CD4-positive, alpha-beta T cell (primary cell): ENCODE measurements around the gene SRGAP2B. TPM values are rescaled to one million over a fixed set of nuclear protein-coding genes. Genes with fewer than 3 reads are reported as not detected.
"Not testable (repeated sequence)": the region's sequence is repeated elsewhere in the genome, so short reads cannot be mapped to it uniquely, and the experiment has no call there.

Experiments used
- ATAC-seq: fragments of 200-7000 bp; cut with Tn5 transposase; one replicate; pipeline ENCODE4 v1.10.0; 2022; ENCODE audit warnings: mild to moderate bottlenecking; ENCODE audit not compliant: poor library complexity
- CTCF ChIA-PET: fragments of 350-600 bp; sonication (Branson Sonifier 250); formaldehyde crosslinking; loops from one replicate; lab custom pipeline; 2021; ENCODE audit warnings: antibody characterized with exemption, inconsistent platforms; lab: Charles Lee
- POLR2A ChIA-PET: fragments of 350-600 bp; sonication (Branson Sonifier 250); formaldehyde crosslinking; loops from one replicate; lab custom pipeline; 2021; ENCODE audit warnings: antibody characterized with exemption, inconsistent platforms; lab: Charles Lee
- DNase-seq, 14 experiments: peaks; one replicate each; pipeline ENCODE4 v3.0.0-alpha.2; 2013 to 2020; ENCODE audit warnings: mixed read lengths in 2 of 14
- H3K27ac ChIP-seq, 2 donors: one replicate each; pipeline versions ENCODE4 v1.5.1 to v1.7.0; 2013; ENCODE audit warnings: low read length in 2 of 2, low read depth in 1 of 2, mild to moderate bottlenecking in 1 of 2
- H3K27me3 ChIP-seq, 2 experiments: 1 replicate in 1 of 2; 2 replicates in 1 of 2; pipeline versions ENCODE4 v1.6.1 to v1.7.0; 2013; ENCODE audit warnings: low read length in 2 of 2, control low read depth in 1 of 2, mild to moderate bottlenecking in 1 of 2, moderate library complexity in 1 of 2; ENCODE audit not compliant: insufficient read depth in 2 of 2, control insufficient read depth in 1 of 2
- H3K36me3 ChIP-seq: one replicate; pipeline ENCODE4 v1.6.1; 2013; ENCODE audit warnings: low read length, control low read depth; ENCODE audit not compliant: insufficient read depth
- H3K4me1 ChIP-seq: one replicate; pipeline ENCODE4 v1.6.1; 2013; ENCODE audit warnings: low read length, control low read depth; ENCODE audit not compliant: insufficient read depth
- H3K4me3 ChIP-seq: one replicate; pipeline ENCODE4 v1.5.1; 2013; ENCODE audit warnings: mild to moderate bottlenecking, low read length, moderate library complexity
- H3K9me3 ChIP-seq, 2 experiments: 1 replicate in 1 of 2; 2 replicates in 1 of 2; pipeline versions ENCODE4 v1.6.1 to v1.7.0; 2013; ENCODE audit warnings: low read length in 2 of 2, mild to moderate bottlenecking in 2 of 2, control low read depth in 1 of 2, moderate library complexity in 1 of 2; ENCODE audit not compliant: control insufficient read depth in 1 of 2, insufficient read depth in 1 of 2
- H3K27ac Mint-ChIP-seq: one replicate; pipeline ENCODE4 v1.8.0; 2020; ENCODE audit warnings: mixed read lengths
- H3K27me3 Mint-ChIP-seq: one replicate; pipeline ENCODE4 v1.8.0; 2021; ENCODE audit warnings: mixed read lengths
- H3K36me3 Mint-ChIP-seq: one replicate; pipeline ENCODE4 v1.8.0; 2021; ENCODE audit warnings: low read depth, mixed read lengths
- H3K4me1 Mint-ChIP-seq: one replicate; pipeline ENCODE4 v1.8.0; 2021; ENCODE audit warnings: low read depth, mixed read lengths
- H3K4me3 Mint-ChIP-seq: one replicate; pipeline ENCODE4 v1.8.0; 2020; ENCODE audit warnings: mild to moderate bottlenecking, mixed read lengths
- H3K9me3 Mint-ChIP-seq: one replicate; pipeline ENCODE4 v1.8.0; 2020; ENCODE audit warnings: mixed read lengths
- intact Hi-C, 2 experiments: fragments of 100-400 bp; cut with DNase I in 1 of 2; cut with micrococcal nuclease in 1 of 2; formaldehyde crosslinking; loops; one replicate each; pipeline versions ENCODE4 v1.15.1 to v1.9.0; 2023 to 2025; cut with DNase I, micrococcal nuclease
- total RNA-seq, 174 experiments: library from RNA in 2 of 174; stranded (reverse) in 2 of 174; gene quantifications; one replicate each; pipeline ENCODE4 v1.2.3 and lab custom pipeline; 2021 to 2026

SRGAP2B gene
- total RNA-seq, 2 experiments from 2014 or later = 11.4 to 11.6 TPM

- H3K36me3 Mint-ChIP-seq, H3K27ac Mint-ChIP-seq, H3K4me1 ChIP-seq, ATAC-seq, H3K4me1 Mint-ChIP-seq, H3K27ac ChIP-seq, POLR2A ChIA-PET, H3K9me3 ChIP-seq, H3K4me3 Mint-ChIP-seq, H3K27me3 ChIP-seq, H3K4me3 ChIP-seq, H3K27me3 Mint-ChIP-seq, H3K36me3 ChIP-seq, H3K9me3 Mint-ChIP-seq, CTCF ChIA-PET, intact Hi-C loops, DNase-seq: not testable (repeated sequence)
Measured at GRCh38 chr1:144946525-144947480, 148.3 kb downstream of the SRGAP2B start.

GRCh38 chr1:144941710-144942109 is 153.4 kb downstream of the SRGAP2B start:
- H3K27me3 Mint-ChIP-seq, H3K36me3 ChIP-seq, CTCF ChIA-PET, POLR2A ChIA-PET, H3K4me1 Mint-ChIP-seq, H3K27me3 ChIP-seq, H3K9me3 ChIP-seq, H3K27ac Mint-ChIP-seq, H3K27ac ChIP-seq, H3K9me3 Mint-ChIP-seq, ATAC-seq, intact Hi-C loops, H3K4me1 ChIP-seq, DNase-seq, H3K4me3 Mint-ChIP-seq, H3K4me3 ChIP-seq, H3K36me3 Mint-ChIP-seq: not testable (repeated sequence)

- H3K4me1 ChIP-seq, H3K4me3 Mint-ChIP-seq, intact Hi-C loops, H3K27ac Mint-ChIP-seq, H3K4me1 Mint-ChIP-seq, H3K36me3 Mint-ChIP-seq, CTCF ChIA-PET, POLR2A ChIA-PET, H3K27ac ChIP-seq, H3K4me3 ChIP-seq, H3K27me3 Mint-ChIP-seq, H3K9me3 ChIP-seq, H3K9me3 Mint-ChIP-seq, DNase-seq, H3K36me3 ChIP-seq, H3K27me3 ChIP-seq, ATAC-seq: not testable (repeated sequence)
Measured at GRCh38 chr1:144940054-144940453, 155.1 kb downstream of the SRGAP2B start.

- DNase-seq, H3K36me3 Mint-ChIP-seq, H3K4me3 Mint-ChIP-seq, H3K9me3 ChIP-seq, H3K36me3 ChIP-seq, H3K27me3 ChIP-seq, ATAC-seq, POLR2A ChIA-PET, H3K9me3 Mint-ChIP-seq, H3K4me3 ChIP-seq, CTCF ChIA-PET, H3K27ac ChIP-seq, H3K4me1 ChIP-seq, intact Hi-C loops, H3K27ac Mint-ChIP-seq, H3K27me3 Mint-ChIP-seq, H3K4me1 Mint-ChIP-seq: not testable (repeated sequence)
Measured at GRCh38 chr1:144938627-144939026, 156.5 kb downstream of the SRGAP2B start.

- H3K27me3 Mint-ChIP-seq, H3K27me3 ChIP-seq, H3K4me3 ChIP-seq, CTCF ChIA-PET, H3K4me1 Mint-ChIP-seq, H3K36me3 ChIP-seq, H3K27ac Mint-ChIP-seq, intact Hi-C loops, ATAC-seq, POLR2A ChIA-PET, H3K36me3 Mint-ChIP-seq, H3K4me1 ChIP-seq, H3K4me3 Mint-ChIP-seq, H3K27ac ChIP-seq, H3K9me3 Mint-ChIP-seq, DNase-seq, H3K9me3 ChIP-seq: not testable (repeated sequence)
Measured at GRCh38 chr1:144936186-144936732, 158.9 kb downstream of the SRGAP2B start.

GRCh38 chr1:144935310-144935709 is 159.8 kb downstream of the SRGAP2B start:
- not testable (repeated sequence) for H3K4me3 Mint-ChIP-seq, H3K9me3 Mint-ChIP-seq

GRCh38 chr1:144933014-144933413 is 162.1 kb downstream of the SRGAP2B start:
- ATAC-seq, H3K27me3 Mint-ChIP-seq, H3K9me3 Mint-ChIP-seq, H3K36me3 ChIP-seq, intact Hi-C loops, POLR2A ChIA-PET, H3K4me3 ChIP-seq, H3K9me3 ChIP-seq, CTCF ChIA-PET, H3K27ac ChIP-seq, H3K4me3 Mint-ChIP-seq, H3K27me3 ChIP-seq, H3K36me3 Mint-ChIP-seq, DNase-seq, H3K4me1 Mint-ChIP-seq, H3K4me1 ChIP-seq, H3K27ac Mint-ChIP-seq: not testable (repeated sequence)

More at GRCh38 chr1:144935310-144935709, 159.8 kb downstream of the SRGAP2B start:
- H3K27me3 Mint-ChIP-seq, H3K27me3 ChIP-seq, H3K4me1 Mint-ChIP-seq, H3K36me3 ChIP-seq, POLR2A ChIA-PET, intact Hi-C loops, H3K9me3 ChIP-seq, DNase-seq, H3K36me3 Mint-ChIP-seq, H3K4me1 ChIP-seq, H3K4me3 ChIP-seq, ATAC-seq, CTCF ChIA-PET, H3K27ac ChIP-seq, H3K27ac Mint-ChIP-seq: not testable (repeated sequence)
